Pericardium fibroblast (primary cell): ENCODE results near the gene UTS2R. TPM values are rescaled to one million over a fixed set of nuclear protein-coding genes. Genes with fewer than 3 reads are reported as not detected.

Experiments
- total RNA-seq: library from RNA; depleted of rRNA; stranded (reverse); fragments of >200 nt; gene quantifications from 2 replicates; pipeline ENCODE4 v1.2.3, GENCODE V29; 2015

Gene UTS2R
- 0.26 TPM in 1 of 2 replicates, not detected in the other for total RNA-seq

DNA sequence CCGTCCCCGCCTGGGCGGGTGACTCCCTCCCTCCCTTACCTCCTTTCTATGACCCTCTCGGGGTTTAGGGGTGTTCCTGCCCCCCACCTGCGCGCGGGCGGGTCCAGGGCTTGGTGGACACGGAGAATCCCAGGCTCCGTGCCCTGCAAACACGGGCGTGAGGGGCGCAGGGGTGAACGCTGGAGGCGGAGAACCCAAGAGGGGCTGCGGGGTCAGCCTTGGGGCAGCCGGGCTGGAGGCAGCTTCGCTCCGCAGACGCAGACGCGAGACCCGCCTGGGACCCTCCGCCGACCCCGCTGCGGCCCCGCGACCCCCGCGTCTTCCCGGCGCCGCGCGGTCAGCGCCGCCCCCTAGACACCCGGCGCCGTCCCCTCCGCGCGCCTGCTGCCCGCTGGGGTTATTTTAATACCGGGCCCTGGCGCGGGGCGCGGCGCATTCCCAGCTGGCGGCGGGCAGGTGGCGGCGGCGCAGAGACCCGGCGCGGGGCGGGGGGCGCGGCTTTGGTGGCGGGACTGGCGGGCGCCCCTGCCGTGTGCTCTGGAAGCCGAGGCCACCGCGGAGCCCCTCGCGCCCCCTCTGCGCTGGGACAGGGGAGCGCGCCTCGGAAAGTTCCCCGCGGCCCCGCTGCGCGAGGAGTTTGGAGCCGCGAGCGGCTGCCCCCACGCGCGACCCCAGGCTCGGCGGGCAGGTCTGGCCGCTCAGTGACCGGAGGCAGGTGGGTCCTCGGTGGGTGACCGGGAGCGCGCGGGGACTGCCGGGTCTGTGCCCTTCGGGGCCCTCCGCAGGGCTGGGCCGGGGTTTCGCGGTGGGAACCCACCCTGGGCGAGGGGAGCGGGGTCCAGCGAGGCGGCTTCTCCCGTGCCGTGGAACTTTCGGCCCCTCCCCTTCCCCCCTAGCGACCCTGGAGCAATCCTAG lies at the start of gene UTS2R:
Gene UTS2R (plus strand): TSS at position 433 of the 916 bp plus-strand sequence. CDS start 2,560 bp downstream, outside the sequence.

DNA sequence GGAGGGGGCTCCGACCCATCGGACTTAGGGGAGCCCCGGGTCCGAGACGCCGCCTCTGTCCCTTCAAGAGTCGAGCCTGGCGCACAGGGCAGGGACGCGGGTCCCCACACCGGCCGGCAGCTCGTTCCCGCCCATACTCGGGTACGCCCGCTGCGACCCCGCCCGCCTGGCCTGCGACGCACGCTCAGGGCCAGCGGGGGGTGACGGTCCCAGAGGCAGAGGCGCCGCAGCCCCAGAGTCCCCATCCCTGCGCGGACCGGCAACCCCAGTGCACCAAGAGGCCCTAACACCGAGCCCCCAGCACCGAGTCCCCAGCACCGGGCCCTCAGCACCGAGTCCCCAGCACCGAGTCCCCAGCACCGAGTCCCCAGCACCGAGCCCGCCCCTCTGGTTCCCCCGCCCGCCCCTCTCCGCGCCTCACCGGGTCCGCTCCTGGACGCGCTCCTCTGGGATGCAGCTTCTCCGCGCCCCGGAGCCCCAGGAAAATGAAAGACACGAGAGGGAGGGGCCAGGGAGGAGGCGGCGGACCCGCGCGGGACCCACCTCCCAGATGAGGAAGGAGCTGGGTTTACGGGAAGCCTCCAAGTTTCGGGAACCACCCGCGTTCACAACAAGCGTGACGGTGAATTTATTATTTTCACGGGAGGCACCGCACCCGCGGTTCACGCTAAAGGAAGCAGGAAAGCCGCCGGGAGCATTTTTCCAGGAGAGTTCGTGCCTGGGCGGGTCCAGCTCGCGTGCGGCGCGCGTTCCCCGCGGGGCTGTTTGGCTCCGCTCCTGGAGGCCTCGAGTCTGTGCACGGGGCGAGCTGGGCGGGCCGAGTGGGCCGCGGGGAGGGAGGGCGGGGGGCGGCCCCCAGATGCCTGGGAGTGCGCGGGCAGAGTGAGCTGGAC lies 38.0 kb upstream of the UTS2R start, which contains the start of gene SECTM1:
Gene SECTM1 (minus strand): TSS at position 488 of the 893 bp plus-strand sequence. CDS start 6,526 bp downstream, outside the sequence.

DNA sequence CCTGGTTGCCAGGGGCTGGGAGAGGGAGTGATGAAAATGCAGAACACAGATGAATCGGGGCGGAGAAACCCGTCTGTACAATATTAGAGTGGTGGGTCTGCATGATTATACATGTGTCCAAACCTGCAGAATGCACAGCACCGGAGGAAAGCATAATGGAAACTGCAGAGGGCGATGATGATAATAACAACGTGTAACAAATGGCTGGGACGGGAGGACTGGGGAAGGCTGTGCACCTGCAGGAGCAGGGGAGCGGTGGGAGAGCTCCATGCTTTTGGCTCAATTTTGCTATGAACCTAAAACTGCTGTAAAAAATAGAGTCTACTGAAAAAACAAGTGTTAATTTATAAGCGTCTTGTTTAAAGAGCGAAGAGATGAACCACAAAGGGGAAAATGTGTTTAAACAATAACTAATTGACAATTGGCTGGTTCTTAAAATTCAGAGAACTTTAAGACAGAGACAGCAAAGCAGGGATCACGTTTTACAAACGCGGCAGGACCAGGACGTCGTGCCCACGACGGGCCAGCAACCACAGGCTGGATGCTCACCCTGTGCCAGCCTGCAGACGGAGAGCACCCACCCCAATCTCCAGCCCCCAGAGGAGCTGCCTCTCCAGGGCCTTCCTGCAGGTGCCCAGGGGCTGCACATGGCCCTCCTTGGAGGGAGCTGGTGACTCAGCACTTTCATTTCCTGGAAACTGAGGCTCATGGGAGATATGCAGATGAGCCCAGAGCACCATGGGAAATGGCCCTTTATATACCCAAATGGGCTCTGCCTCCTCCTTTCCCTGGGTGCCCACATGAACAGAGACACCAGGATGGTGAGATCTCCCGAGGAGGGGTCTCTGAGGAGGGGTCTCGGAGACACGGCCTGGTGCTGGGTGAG lies 12.9 kb upstream of the UTS2R start, which contains the start of gene TEX19:
Gene TEX19 (plus strand): TSS at position 783 of the 886 bp plus-strand sequence. CDS start 2,904 bp downstream, outside the sequence.

DNA sequence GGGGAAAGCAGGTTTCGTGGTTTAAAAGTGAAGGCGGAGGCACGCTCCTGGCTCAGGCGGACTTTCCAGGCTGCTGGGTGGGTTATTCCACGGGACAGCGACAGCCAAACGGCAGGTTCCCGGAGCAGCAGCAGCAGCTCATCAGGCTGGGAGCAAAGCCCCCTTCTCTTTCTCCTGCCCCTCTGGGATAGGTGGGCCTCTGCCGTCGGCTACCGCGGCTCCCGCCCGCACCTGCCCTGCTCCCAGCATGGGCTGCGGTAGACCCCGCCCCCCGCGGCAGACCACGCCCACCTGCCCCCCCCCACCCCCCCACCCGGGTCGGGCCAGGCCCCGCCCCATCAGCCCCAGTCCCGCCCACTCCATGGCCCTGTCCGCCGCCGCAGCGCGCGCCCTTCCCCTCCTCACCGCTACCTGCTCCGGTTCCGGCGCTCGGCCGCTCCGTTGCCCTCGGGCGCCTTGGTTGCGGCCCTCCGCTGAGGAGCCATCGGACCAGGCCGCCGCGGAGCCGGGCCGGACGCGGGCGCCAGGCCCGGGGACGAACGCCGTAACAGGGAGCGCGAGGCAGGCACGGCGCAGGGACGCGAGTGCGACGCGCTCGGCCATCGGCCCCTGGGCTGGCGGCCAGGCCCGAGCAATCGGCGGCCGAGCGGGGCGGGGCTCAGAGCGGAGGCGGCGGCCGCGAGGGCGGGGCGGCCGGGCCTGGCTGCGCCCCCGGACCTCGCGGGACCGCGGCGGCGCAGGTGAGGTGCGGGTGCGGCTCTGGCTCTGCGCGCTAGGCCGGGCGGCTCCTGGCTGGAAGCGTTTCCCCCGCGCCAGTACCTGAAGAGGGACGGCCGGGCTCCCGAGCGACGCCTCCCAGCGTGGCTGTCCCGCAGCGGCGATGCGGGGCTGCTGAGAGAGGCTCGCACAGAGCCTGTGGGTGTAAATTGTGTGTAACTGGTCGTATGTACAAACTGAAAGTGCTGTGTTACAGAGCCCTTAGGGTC lies 46.7 kb downstream of the UTS2R start, which contains the start of the genes HEXD and OGFOD3:
Gene HEXD (plus strand): TSS at position 347 of the 986 bp plus-strand sequence. CDS start 1,453 bp downstream, outside the sequence.
Gene OGFOD3 (minus strand): TSS at position 586 of the 986 bp plus-strand sequence. CDS start 101 bp downstream, at position 485.

Other genes with a start within 250 kb of the UTS2R start
- gene CCDC57, start 158.9 kb upstream of the UTS2R start, total RNA-seq, result 7.6 and 9.7 TPM in 2 replicates
- 107 and 296 TPM in 2 replicates for gene SLC16A3, start 142.7 kb upstream of the UTS2R start, total RNA-seq
- 31.6 and 37.3 TPM in 2 replicates for gene CSNK1D, start 98.1 kb upstream of the UTS2R start, total RNA-seq
- gene CD7, start 54.2 kb upstream of the UTS2R start, total RNA-seq, result 0.26 and 4.0 TPM in 2 replicates
- gene SECTM1, start 38.0 kb upstream of the UTS2R start, total RNA-seq, result 27.1 and 45.0 TPM in 2 replicates
- not detected in 2 replicates for gene TEX19, start 12.5 kb upstream of the UTS2R start, total RNA-seq
- gene HEXD, start 46.6 kb downstream of the UTS2R start, total RNA-seq, result 25.6 and 45.3 TPM in 2 replicates
- gene OGFOD3, start 46.8 kb downstream of the UTS2R start, total RNA-seq, result 24.5 and 32.1 TPM in 2 replicates
- 74.3 and 75.9 TPM in 2 replicates for gene CYBC1, start 79.0 kb downstream of the UTS2R start, total RNA-seq
- 23.2 and 37.5 TPM in 2 replicates for gene NARF, start 87.0 kb downstream of the UTS2R start, total RNA-seq
- 30.1 and 35.6 TPM in 2 replicates for gene FOXK2, start 148.0 kb downstream of the UTS2R start, total RNA-seq